Endodermal cell (in vitro differentiated cells): ENCODE data around the gene RALGPS1. TPM values are rescaled to one million over a fixed set of nuclear protein-coding genes. Genes with fewer than 3 reads are reported as not detected.

ENCODE experiments used
- DNase-seq: peaks from one replicate; pipeline ENCODE4 v3.0.0-alpha.2; 2017
- H3K27ac ChIP-seq: 2 replicates; pipeline ENCODE4 v1.5.1; 2013; ENCODE audit warnings: mild to moderate bottlenecking, low read depth, low read length, moderate library complexity
- H3K27me3 ChIP-seq: 2 replicates; pipeline ENCODE4 v1.6.1; 2013; ENCODE audit warnings: mild to moderate bottlenecking, low read length, moderate library complexity; ENCODE audit not compliant: insufficient read depth, control insufficient read depth, poor library complexity, severe bottlenecking
- H3K36me3 ChIP-seq: 2 replicates; pipeline ENCODE4 v1.7.0; 2013; ENCODE audit warnings: mild to moderate bottlenecking, low read length, moderate library complexity; ENCODE audit not compliant: control insufficient read depth, insufficient read depth
- H3K4me1 ChIP-seq: one replicate; pipeline ENCODE4 v1.7.0; 2013; ENCODE audit warnings: low read length; ENCODE audit not compliant: control insufficient read depth, insufficient read depth
- H3K4me3 ChIP-seq: 2 replicates; pipeline ENCODE4 v1.5.1; 2013; ENCODE audit warnings: mild to moderate bottlenecking, low read length, moderate library complexity
- H3K9ac ChIP-seq: 2 replicates; pipeline ENCODE4 v1.6.1; 2013; ENCODE audit warnings: mild to moderate bottlenecking, low read length, moderate library complexity; ENCODE audit not compliant: poor library complexity, severe bottlenecking; ENCODE audit errors: extremely low read depth
- H3K9me3 ChIP-seq: 2 replicates; pipeline ENCODE4 v1.6.1; 2013; ENCODE audit warnings: mild to moderate bottlenecking, low read length, moderate library complexity; ENCODE audit not compliant: control insufficient read depth
- H3K27ac Mint-ChIP-seq: 2 replicates; pipeline ENCODE4 v1.8.0; 2020; ENCODE audit warnings: mixed read lengths
- H3K27me3 Mint-ChIP-seq: 2 replicates; pipeline ENCODE4 v1.8.0; 2021; ENCODE audit warnings: mild to moderate bottlenecking, mixed read lengths; ENCODE audit not compliant: insufficient read depth
- H3K36me3 Mint-ChIP-seq: 2 replicates; pipeline ENCODE4 v1.8.0; 2020; ENCODE audit warnings: low read depth, mixed read lengths
- H3K4me1 Mint-ChIP-seq: 2 replicates; pipeline ENCODE4 v1.8.0; 2020; ENCODE audit warnings: mixed read lengths
- H3K4me3 Mint-ChIP-seq: 2 replicates; pipeline ENCODE4 v1.8.0; 2020; ENCODE audit warnings: mild to moderate bottlenecking, moderate library complexity, mixed read lengths
- H3K9me3 Mint-ChIP-seq: 2 replicates; pipeline ENCODE4 v1.8.0; 2020; ENCODE audit warnings: mild to moderate bottlenecking, mixed read lengths
- CTCF ChIP-seq: fragments of 200-600 bp; sonication (generic); conservative IDR thresholded peaks from 2 replicates; pipeline ENCODE4 v1.5.0; 2021; ENCODE audit warnings: antibody characterized with exemption, mild to moderate bottlenecking
- whole genome bisulfite sequencing, 2 experiments: methylation state at CpG; one replicate each; pipeline versions ENCODE4 v1.1.5 to v1.1.7; 2013; ENCODE audit warnings: missing lambda C conversion rate in 2 of 2, mixed read lengths in 1 of 2; ENCODE audit not compliant: insufficient coverage in 1 of 2, insufficient read length in 1 of 2; 5-methylcytosine and 5-hydroxymethylcytosine counted together
- total RNA-seq, 2 donors: library from RNA; stranded (reverse); fragmentation: NEBNext Ultra II Directional in 1 of 2; extraction: Animal tissue kit (Norgen Biotek cat#: 25700) in 1 of 2; gene quantifications; 2 replicates in 1 of 2; 3 replicates in 1 of 2; pipeline ENCODE4 v1.2.1, GENCODE V29; 2021

RALGPS1 gene
- total RNA-seq, 2 donors from 2014 or later = 23.3 to 25.0 TPM

GRCh38 chr9:127249877-127250276 lies 335.3 kb downstream of the RALGPS1 start:
- no peak overlapping the region for H3K27ac ChIP-seq
- no peaks in the 10 kb centered on the region for H3K9me3 ChIP-seq
- Mint-ChIP-seq H3K9me3 (no peaks in the 10 kb centered on the region), H3K27me3 (no peaks in the 10 kb centered on the region), H3K4me1 (peaks cover 5% of the 10 kb centered on the region), H3K4me3 (no peak overlapping the region), H3K27ac (no peak overlapping the region), H3K36me3 (no peaks in the 10 kb centered on the region)
- 86 to 92% methylated on average over 5 of the region's 5 CpGs for WGBS, 2 experiments
- no peak for DNase-seq
- no peak overlapping the region for H3K4me3 ChIP-seq
- H3K4me1 ChIP-seq = no peaks in the 10 kb centered on the region
- TF ChIP-seq CTCF = no peak
- H3K9ac ChIP-seq = no peak overlapping the region
- H3K27me3 ChIP-seq = no peaks in the 10 kb centered on the region
- no peaks in the 10 kb centered on the region for H3K36me3 ChIP-seq

- Histone ChIP-seq H3K4me1 (no peaks in the 10 kb centered on the region), H3K36me3 (no peaks in the 10 kb centered on the region), H3K9ac (no peak overlapping the region), H3K9me3 (no peaks in the 10 kb centered on the region), H3K27ac (no peak overlapping the region), H3K27me3 (no peaks in the 10 kb centered on the region), H3K4me3 (no peak overlapping the region)
- no peaks in the 10 kb centered on the region for H3K36me3 Mint-ChIP-seq
- H3K4me3 Mint-ChIP-seq = no peak overlapping the region
- no peaks in the 10 kb centered on the region for H3K9me3 Mint-ChIP-seq
- no peak for DNase-seq
- 80 to 85% methylated on average over 1 to 3 of the region's 3 CpGs for WGBS, 2 experiments
- TF ChIP-seq CTCF = no peak
- H3K4me1 Mint-ChIP-seq = peaks cover 5% of the 10 kb centered on the region
- H3K27ac Mint-ChIP-seq = no peak overlapping the region
- H3K27me3 Mint-ChIP-seq = no peaks in the 10 kb centered on the region
Observed at GRCh38 chr9:127250896-127251391, 336.4 kb downstream of the RALGPS1 start.

- Histone ChIP-seq H3K4me1 (no peaks in the 10 kb centered on the region), H3K9me3 (no peaks in the 10 kb centered on the region), H3K4me3 (no peak overlapping the region), H3K27ac (no peak overlapping the region), H3K9ac (no peak overlapping the region), H3K36me3 (no peaks in the 10 kb centered on the region), H3K27me3 (no peaks in the 10 kb centered on the region)
- Mint-ChIP-seq H3K27me3 (no peaks in the 10 kb centered on the region), H3K4me3 (no peak overlapping the region), H3K9me3 (no peaks in the 10 kb centered on the region), H3K27ac (no peak overlapping the region), H3K36me3 (no peaks in the 10 kb centered on the region), H3K4me1 (peaks cover 5% of the 10 kb centered on the region)
- WGBS, 2 experiments = 83% methylated on average over 1 of the region's 4 CpGs; no CpG with 5 or more reads in 1 of the 2 experiments
- no peak for DNase-seq
- no peak for TF ChIP-seq CTCF
Observed at GRCh38 chr9:127252410-127253318, 338.1 kb downstream of the RALGPS1 start.
